ENCODE data around the gene PRTG. TPM values are rescaled to one million over a fixed set of nuclear protein-coding genes. Genes with fewer than 3 reads are reported as not detected.

PRTG gene
- total and polyA plus RNA-seq, 2 of the 13 experiments (the other 11 are each of a cell fraction or from before 2014, with no cell fraction given), result 13.2 to 22.3 TPM

DNA sequence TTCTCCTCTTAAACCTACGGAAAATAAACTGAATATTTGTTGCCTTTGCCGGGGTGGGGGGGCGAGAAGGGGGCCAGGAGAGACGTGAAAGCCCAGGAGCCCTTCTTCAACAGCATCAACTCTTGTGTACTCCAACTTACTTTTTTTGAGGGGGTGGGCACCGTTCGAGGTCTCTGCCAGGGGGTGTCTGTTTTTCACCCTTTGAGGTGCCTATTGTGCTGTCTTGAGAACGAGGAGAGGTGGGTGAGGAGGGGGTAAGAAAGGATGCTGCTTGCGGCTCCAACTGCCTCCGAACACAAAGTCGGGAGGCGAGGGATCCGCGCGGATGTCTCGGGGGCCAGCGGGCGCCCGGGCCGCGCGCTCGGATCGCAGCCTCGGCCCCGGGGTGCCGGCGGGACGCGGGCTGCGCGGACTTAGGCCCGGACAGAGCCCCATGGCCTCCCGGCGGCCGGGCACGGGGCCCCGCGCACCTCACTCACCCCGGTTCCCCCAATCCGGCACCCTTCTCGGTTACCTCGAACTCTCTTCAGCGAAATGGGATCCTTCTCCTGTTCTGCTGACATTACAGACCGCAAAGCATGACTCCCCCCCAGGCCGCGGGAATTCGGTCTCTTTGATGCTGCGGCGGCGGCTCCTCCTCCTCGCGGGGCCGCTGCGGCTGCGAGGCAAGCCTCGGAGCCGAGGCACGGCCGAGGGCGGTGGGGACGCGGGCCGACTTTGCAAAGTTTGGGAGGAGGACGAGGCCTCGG is 155.5 kb downstream of the PRTG start (continued):
- TF ChIP-seq ETS1 (CRISPR knock-in tag; IDR thresholded peaks at IDR 0.05), result 0 out of 2 replicates have a peak, but pooled peaks have one; percentile 32
- TF ChIP-seq NFKB2 (CRISPR knock-in tag; IDR thresholded peaks at IDR 0.05; ENCODE audit: borderline replicate concordance), result peak; percentile 47; the same call in 1 of the 2 replicates
- no peak for TF ChIP-seq SOX6 (IDR thresholded peaks at IDR 0.05)
- TF ChIP-seq SOX6 (CRISPR knock-in tag; IDR thresholded peaks at IDR 0.05), result no peak
- TF ChIP-seq TCF7 (IDR thresholded peaks at IDR 0.05; ENCODE audit: low read depth), result peak; percentile 81
- 0 out of 2 replicates have a peak, but pooled peaks have one; percentile 44 for TF ChIP-seq RFXAP (CRISPR knock-in tag; IDR thresholded peaks at IDR 0.05; ENCODE audit: borderline replicate concordance)
- TF ChIP-seq ZFP82 (CRISPR knock-in tag; IDR thresholded peaks at IDR 0.05; ENCODE audit: borderline replicate concordance), result no peak
- TF ChIP-seq RCOR2 (CRISPR knock-in tag; IDR thresholded peaks at IDR 0.05), result no peak
- no peak for TF ChIP-seq ZNF562 (CRISPR knock-in tag; IDR thresholded peaks at IDR 0.05; ENCODE audit: borderline replicate concordance)
- TF ChIP-seq, protein P1, sequence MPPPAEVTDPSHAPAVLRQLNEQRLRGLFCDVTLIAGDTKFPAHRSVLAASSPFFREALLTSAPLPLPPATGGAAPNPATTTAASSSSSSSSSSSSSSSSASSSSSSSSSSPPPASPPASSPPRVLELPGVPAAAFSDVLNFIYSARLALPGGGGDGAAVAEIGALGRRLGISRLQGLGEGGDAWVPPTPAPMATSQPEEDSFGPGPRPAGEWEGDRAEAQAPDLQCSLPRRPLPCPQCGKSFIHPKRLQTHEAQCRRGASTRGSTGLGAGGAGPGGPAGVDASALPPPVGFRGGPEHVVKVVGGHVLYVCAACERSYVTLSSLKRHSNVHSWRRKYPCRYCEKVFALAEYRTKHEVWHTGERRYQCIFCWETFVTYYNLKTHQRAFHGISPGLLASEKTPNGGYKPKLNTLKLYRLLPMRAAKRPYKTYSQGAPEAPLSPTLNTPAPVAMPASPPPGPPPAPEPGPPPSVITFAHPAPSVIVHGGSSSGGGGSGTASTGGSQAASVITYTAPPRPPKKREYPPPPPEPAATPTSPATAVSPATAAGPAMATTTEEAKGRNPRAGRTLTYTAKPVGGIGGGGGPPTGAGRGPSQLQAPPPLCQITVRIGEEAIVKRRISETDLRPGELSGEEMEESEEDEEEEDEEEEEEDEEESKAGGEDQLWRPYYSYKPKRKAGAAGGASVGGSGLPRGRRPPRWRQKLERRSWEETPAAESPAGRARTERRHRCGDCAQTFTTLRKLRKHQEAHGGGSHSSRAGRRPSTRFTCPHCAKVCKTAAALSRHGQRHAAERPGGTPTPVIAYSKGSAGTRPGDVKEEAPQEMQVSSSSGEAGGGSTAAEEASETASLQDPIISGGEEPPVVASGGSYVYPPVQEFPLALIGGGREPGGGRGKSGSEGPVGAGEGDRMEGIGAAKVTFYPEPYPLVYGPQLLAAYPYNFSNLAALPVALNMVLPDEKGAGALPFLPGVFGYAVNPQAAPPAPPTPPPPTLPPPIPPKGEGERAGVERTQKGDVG (CRISPR knock-in tag; IDR thresholded peaks at IDR 0.05; ENCODE audit: borderline replicate concordance), result no peak
- TF ChIP-seq, protein P2, sequence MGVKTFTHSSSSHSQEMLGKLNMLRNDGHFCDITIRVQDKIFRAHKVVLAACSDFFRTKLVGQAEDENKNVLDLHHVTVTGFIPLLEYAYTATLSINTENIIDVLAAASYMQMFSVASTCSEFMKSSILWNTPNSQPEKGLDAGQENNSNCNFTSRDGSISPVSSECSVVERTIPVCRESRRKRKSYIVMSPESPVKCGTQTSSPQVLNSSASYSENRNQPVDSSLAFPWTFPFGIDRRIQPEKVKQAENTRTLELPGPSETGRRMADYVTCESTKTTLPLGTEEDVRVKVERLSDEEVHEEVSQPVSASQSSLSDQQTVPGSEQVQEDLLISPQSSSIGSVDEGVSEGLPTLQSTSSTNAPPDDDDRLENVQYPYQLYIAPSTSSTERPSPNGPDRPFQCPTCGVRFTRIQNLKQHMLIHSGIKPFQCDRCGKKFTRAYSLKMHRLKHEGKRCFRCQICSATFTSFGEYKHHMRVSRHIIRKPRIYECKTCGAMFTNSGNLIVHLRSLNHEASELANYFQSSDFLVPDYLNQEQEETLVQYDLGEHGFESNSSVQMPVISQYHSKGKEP (CRISPR knock-in tag; IDR thresholded peaks at IDR 0.05), result no peak
- TF ChIP-seq ZNF556 (CRISPR knock-in tag; IDR thresholded peaks at IDR 0.05; ENCODE audit: borderline replicate concordance), result no peak
- peak; percentile 66 for TF ChIP-seq SP5 (CRISPR knock-in tag; IDR thresholded peaks at IDR 0.05; ENCODE audit: borderline replicate concordance, low read depth)
- TF ChIP-seq EHMT2 (IDR thresholded peaks at IDR 0.05; ENCODE audit: borderline replicate concordance, low read depth, low read length), result no peak
- TF ChIP-seq, protein P3, sequence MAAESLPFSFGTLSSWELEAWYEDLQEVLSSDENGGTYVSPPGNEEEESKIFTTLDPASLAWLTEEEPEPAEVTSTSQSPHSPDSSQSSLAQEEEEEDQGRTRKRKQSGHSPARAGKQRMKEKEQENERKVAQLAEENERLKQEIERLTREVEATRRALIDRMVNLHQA (CRISPR knock-in tag; IDR thresholded peaks at IDR 0.05), result no peak
- no peak for TF ChIP-seq RBFOX2 (IDR thresholded peaks at IDR 0.05; ENCODE audit: low read depth, low read length)
- TF ChIP-seq SALL1 (CRISPR knock-in tag; IDR thresholded peaks at IDR 0.05), result peak; percentile 45; the same call in 1 of the 2 replicates
- TF ChIP-seq ZNF614 (CRISPR knock-in tag; IDR thresholded peaks at IDR 0.05; ENCODE audit: borderline replicate concordance), result no peak
- no peak for TF ChIP-seq ZNF788 (CRISPR knock-in tag; IDR thresholded peaks at IDR 0.05; ENCODE audit: borderline replicate concordance)
- TF ChIP-seq DMAP1 (CRISPR knock-in tag; IDR thresholded peaks at IDR 0.05), result 0 out of 2 replicates have a peak, but pooled peaks have one; percentile 20
- peak; percentile 71 for TF ChIP-seq KDM2A (CRISPR knock-in tag; IDR thresholded peaks at IDR 0.05; ENCODE audit: borderline replicate concordance, low read depth)
- TF ChIP-seq ZNF629 (CRISPR knock-in tag; conservative IDR thresholded peaks at IDR 0.05), result peak; percentile 54
- TF ChIP-seq NKX3-1 (CRISPR knock-in tag; IDR thresholded peaks at IDR 0.05), result no peak

All from HepG2 (cell line).